Right lobe of liver (tissue), 6 donors: ENCODE data around the gene HDDC2. TPM values are rescaled to one million over a fixed set of nuclear protein-coding genes. Genes with fewer than 3 reads are reported as not detected.
"Not testable (repeated sequence)": the region's sequence is repeated elsewhere in the genome, so short reads cannot be mapped to it uniquely, and the experiment has no call there.

Experiments used
- ATAC-seq, 4 donors: fragments of 200-7000 bp; cut with Tn5 transposase; one replicate each; pipeline ENCODE4 v1.9.1; 2020; ENCODE audit warnings: mild to moderate bottlenecking in 4 of 4, moderate library complexity in 4 of 4
- DNase-seq, 3 donors: peaks; one replicate each; pipeline ENCODE4 v3.0.0-alpha.2; 2020
- H3K27ac ChIP-seq, 3 donors: fragments of 200-600 bp; one replicate each; pipeline ENCODE4 v1.8.0; 2022
- H3K27me3 ChIP-seq, 2 donors: fragments of 200-600 bp; one replicate each; pipeline ENCODE4 v1.8.0; 2022
- H3K36me3 ChIP-seq, 4 donors: fragments of 200-600 bp; sonication (generic) in 1 of 4; one replicate each; pipeline versions ENCODE4 v1.5.1 to v1.8.0; 2017 to 2022; ENCODE audit warnings: control low read depth in 1 of 4
- H3K4me1 ChIP-seq, 4 donors: fragments of 200-600 bp; sonication (generic) in 1 of 4; one replicate each; pipeline versions ENCODE4 v1.5.1 to v1.8.0; 2017 to 2022; ENCODE audit warnings: control low read depth in 1 of 4
- H3K4me3 ChIP-seq, 3 donors: fragments of 200-600 bp; one replicate each; pipeline ENCODE4 v1.8.0; 2022
- H3K9me3 ChIP-seq, 4 donors: fragments of 200-600 bp; sonication (generic) in 1 of 4; one replicate each; pipeline versions ENCODE4 v1.5.1 to v1.8.0; 2017 to 2022; ENCODE audit warnings: control low read depth in 1 of 4
- POLR2A ChIP-seq: fragments of 450-650 bp; IDR thresholded peaks from one replicate; pipeline ENCODE4 v1.6.1; 2017; ENCODE audit warnings: antibody characterized with exemption, mild to moderate bottlenecking
- WGBS: methylation state at CpG from one replicate; pipeline ENCODE4 v1.1.6; 2018; ENCODE audit warnings: low coverage, low lambda C conversion rate; ENCODE audit not compliant: insufficient coverage; ENCODE audit errors: missing lambda C conversion rate; 5-methylcytosine and 5-hydroxymethylcytosine counted together
- intact Hi-C, 2 donors: fragments of 100-400 bp; cut with DNase I; formaldehyde crosslinking; loops; one replicate each; pipeline versions ENCODE4 v1.11.2 to v1.14.1; 2022
- total RNA-seq, 6 experiments: library from RNA; depleted of rRNA in 2 of 6; stranded (reverse); fragments of >200 nt in 2 of 6; fragmentation: NEBNext Ultra II Directional in 3 of 6; extraction: Animal tissue kit (Norgen Biotek cat#: 25700) in 3 of 6; gene quantifications; one replicate each; pipeline versions ENCODE4 v1.1.0 to v1.2.4, GENCODE V29; 2016 to 2023
- TF ChIP-seq, protein P1 (sequence below), 4 donors: fragments of 200-600 bp in 3 of 4; fragments of 450-650 bp in 1 of 4; IDR thresholded peaks; one replicate each; pipeline versions ENCODE4 v1.5.1 to v1.8.0; 2016 to 2022; ENCODE audit warnings: antibody characterized with exemption in 4 of 4, mild to moderate bottlenecking in 2 of 4
- donor health status: DM: no; HTN: yes; CAD: no.
- donor health status: DM: no; HTN: no; CAD: no.
- donor health status: DM: no; HTN: no; CAD: no.
- donor health status: DM: no; HTN: yes; CAD: no.
- donor health status: DM: no; HTN: yes; CAD: no.

The HDDC2 gene
- total RNA-seq, 6 experiments from 2014 or later = 6.8 to 15.6 (median 9.5) TPM

DNA sequence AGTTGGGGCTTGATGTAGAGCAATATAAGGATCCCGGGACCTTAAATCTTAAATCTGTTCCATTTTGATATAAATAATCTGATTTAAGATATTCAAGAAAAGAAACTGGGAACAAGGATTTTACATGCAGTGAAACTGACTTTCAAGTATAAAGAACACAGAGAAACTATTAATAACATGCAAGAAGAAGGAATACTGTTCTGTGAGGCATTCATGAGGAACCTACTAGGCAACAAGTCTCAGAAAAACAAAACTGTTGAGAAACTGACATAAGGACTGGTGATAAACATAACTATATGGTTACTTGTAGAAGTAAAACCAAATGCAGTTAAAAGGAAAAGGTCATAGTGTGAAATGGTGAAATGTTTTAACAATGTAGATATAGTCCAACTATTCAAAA lies 15.8 kb downstream of the HDDC2 start:
- ATAC-seq = no peak

DNA sequence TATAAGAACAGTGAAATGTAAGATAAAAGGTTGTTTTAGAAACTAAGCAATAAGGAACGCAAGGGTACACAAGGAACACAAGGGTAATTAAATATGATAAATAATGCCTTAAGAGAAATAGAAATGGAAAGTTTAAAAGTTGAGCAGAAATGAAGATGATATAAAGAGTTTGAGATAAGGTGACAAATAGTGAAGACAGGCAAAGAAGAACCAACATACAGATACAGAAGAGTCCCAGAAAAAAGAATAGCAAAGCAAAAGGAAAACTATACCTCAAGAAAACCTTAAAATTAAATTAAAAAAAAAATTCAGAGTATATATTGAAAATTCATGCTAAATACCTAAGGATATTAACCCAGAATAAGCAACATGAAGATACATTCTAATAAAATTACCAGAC lies 16.4 kb downstream of the HDDC2 start:
- 90% methylated on average over 1 of the region's 1 CpG for WGBS
- peaks cover 0 to 2% (median 0%) of the 10 kb centered on the region in 4 donors for H3K36me3 ChIP-seq
- ATAC-seq (no peak), DNase-seq (no peak)
- H3K27me3 ChIP-seq = no peaks in the 10 kb centered on the region
- H3K4me1 ChIP-seq = no peaks in the 10 kb centered on the region
- TF ChIP-seq, protein P1, sequence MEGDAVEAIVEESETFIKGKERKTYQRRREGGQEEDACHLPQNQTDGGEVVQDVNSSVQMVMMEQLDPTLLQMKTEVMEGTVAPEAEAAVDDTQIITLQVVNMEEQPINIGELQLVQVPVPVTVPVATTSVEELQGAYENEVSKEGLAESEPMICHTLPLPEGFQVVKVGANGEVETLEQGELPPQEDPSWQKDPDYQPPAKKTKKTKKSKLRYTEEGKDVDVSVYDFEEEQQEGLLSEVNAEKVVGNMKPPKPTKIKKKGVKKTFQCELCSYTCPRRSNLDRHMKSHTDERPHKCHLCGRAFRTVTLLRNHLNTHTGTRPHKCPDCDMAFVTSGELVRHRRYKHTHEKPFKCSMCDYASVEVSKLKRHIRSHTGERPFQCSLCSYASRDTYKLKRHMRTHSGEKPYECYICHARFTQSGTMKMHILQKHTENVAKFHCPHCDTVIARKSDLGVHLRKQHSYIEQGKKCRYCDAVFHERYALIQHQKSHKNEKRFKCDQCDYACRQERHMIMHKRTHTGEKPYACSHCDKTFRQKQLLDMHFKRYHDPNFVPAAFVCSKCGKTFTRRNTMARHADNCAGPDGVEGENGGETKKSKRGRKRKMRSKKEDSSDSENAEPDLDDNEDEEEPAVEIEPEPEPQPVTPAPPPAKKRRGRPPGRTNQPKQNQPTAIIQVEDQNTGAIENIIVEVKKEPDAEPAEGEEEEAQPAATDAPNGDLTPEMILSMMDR (IDR thresholded peaks at IDR 0.05) = no peak
- TF ChIP-seq POLR2A = no peak
- no peaks in the 10 kb centered on the region for H3K9me3 ChIP-seq
- intact Hi-C loops = no loop called here
- H3K27ac ChIP-seq = no peak overlapping the region
- no peak overlapping the region for H3K4me3 ChIP-seq

More for the DNA sequence above, 15.8 kb downstream of the HDDC2 start:
- H3K27ac ChIP-seq = no peak overlapping the region
- peaks cover 0 to 2% (median 0%) of the 10 kb centered on the region in 4 donors for H3K36me3 ChIP-seq
- no peak for DNase-seq
- no peak for TF ChIP-seq POLR2A
- TF ChIP-seq, protein P1 (IDR thresholded peaks at IDR 0.05) = no peak
- H3K9me3 ChIP-seq = no peaks in the 10 kb centered on the region
- intact Hi-C loops = no loop called here
- H3K4me3 ChIP-seq = no peak overlapping the region
- H3K27me3 ChIP-seq = no peaks in the 10 kb centered on the region
- no peaks in the 10 kb centered on the region for H3K4me1 ChIP-seq
- WGBS = 78% methylated on average over 1 of the region's 1 CpG

DNA sequence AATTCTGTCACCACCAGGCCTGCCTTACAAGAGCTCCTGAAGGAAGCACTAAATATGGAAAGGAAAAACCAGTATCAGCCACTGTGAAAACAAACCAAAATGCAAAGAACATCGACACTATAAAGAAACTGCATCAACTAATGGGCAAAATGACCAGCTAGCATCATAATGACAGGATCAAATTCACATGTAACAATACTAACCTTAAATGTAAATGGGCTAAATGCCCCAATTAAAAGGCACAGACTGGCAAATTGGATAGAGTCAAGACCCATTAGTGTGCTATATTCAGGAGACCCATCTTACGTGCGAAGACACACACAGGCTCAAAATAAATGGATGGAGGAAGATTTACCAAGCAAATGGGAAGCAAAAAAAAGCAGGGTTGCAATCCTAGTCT lies 19.3 kb downstream of the HDDC2 start:
- WGBS = 92% methylated on average over 3 of the region's 3 CpGs
- H3K27me3 ChIP-seq, ATAC-seq, H3K4me3 ChIP-seq, H3K27ac ChIP-seq, H3K9me3 ChIP-seq, DNase-seq, intact Hi-C loops, H3K36me3 ChIP-seq, H3K4me1 ChIP-seq: not testable (repeated sequence)

DNA sequence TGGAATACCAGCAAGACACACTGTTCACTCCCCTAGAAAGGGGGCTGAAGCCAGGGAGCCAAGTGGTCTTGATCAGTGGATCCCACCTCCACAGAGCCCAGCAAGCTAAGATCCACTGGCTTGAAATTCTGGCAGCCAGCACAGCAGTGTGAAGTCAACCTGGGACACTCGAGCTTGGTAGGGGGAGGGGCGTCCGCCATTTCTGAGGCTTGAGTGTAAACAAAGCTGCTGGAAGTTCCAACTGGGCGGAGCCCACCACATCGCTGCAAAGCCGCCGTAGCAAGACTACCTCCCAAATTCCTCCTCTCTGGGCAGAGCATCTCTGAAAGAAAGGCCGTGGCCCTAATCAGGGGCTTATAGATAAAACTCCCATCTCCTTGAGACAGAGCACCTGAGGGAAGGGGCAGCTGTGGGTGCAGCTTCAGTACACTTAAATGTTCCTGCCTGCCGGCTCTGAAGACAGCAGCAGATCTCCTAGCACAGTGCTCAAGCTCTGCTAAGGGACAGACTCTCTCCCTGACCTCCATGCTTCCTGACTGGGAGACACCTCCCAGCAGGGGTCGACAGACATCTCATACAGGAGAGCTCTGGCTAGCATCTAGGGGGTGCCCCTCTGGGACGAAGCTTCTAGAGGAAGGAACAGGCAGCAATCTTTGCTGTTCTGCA lies 21.3 kb downstream of the HDDC2 start:
- intact Hi-C loops, H3K27me3 ChIP-seq, H3K9me3 ChIP-seq, DNase-seq, ATAC-seq, H3K4me1 ChIP-seq, H3K36me3 ChIP-seq, H3K4me3 ChIP-seq, H3K27ac ChIP-seq: not testable (repeated sequence)
- WGBS = 86% methylated on average over 1 of the region's 11 CpGs

DNA sequence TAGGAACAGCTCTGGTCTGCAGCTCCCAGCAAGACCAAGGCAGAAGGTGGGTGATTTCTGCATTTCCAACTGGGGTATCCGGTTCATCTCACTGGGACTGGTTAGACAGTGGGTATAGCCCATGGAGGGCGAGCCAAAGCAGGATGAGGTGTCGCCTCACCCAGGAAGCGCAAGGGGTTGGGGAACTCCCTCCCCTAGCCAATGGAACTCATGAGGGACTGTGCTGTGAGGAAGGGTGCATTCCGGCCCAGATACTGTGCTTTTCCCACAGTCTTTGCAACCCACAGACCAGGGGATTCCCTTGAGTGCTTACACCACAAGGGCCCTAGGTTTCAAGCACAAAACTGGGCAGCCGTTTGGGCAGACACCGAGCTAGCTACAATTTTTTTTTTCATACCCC lies 21.8 kb downstream of the HDDC2 start:
- ATAC-seq = no peak
- DNase-seq = peak in 1 of 3 donors; percentile 8
- H3K36me3 ChIP-seq = peaks cover 0 to 4% (median 0%) of the 10 kb centered on the region in 4 donors
- 100% methylated on average over 1 of the region's 7 CpGs for WGBS
- no peak for TF ChIP-seq POLR2A
- TF ChIP-seq, protein P1 (IDR thresholded peaks at IDR 0.05) = no peak
- intact Hi-C loops = no loop called here
- H3K27me3 ChIP-seq = no peaks in the 10 kb centered on the region
- H3K9me3 ChIP-seq = no peaks in the 10 kb centered on the region
- no peak overlapping the region for H3K4me3 ChIP-seq
- no peaks in the 10 kb centered on the region for H3K4me1 ChIP-seq
- no peak overlapping the region for H3K27ac ChIP-seq
